Kidney epithelial cell (primary cell): Measurements from ENCODE around the gene ABHD2. TPM values are rescaled to one million over a fixed set of nuclear protein-coding genes. Genes with fewer than 3 reads are reported as not detected.
A peak's percentile ranks its signal among the peaks of the same experiment; 100 is the strongest.

Source experiments
- DNase-seq: peaks from one replicate; pipeline ENCODE4 v3.0.0-alpha.2; 2010; ENCODE audit warnings: low read depth
- H3K27me3 ChIP-seq: 2 replicates; pipeline ENCODE4 v1.6.0; 2011; ENCODE audit warnings: low read length; ENCODE audit not compliant: control insufficient read depth, insufficient read depth
- H3K36me3 ChIP-seq: 2 replicates; pipeline ENCODE4 v1.5.1; 2011; ENCODE audit warnings: low read length; ENCODE audit not compliant: control insufficient read depth, insufficient read depth
- H3K4me3 ChIP-seq: 2 replicates; pipeline ENCODE4 v1.5.1; 2011; ENCODE audit warnings: low read depth, mild to moderate bottlenecking, control low read depth, low read length
- total RNA-seq: library from RNA; depleted of rRNA; stranded (reverse); fragments of >200 nt; gene quantifications from 2 replicates; pipeline ENCODE4 v1.2.3, GENCODE V29; 2015
- TF ChIP-seq, protein P1 (sequence below): IDR thresholded peaks from 2 replicates; pipeline ENCODE4 v1.5.1; 2011; ENCODE audit warnings: mild to moderate bottlenecking, moderate library complexity, low read length, control low read depth, inconsistent platforms; ENCODE audit not compliant: insufficient read depth, poor library complexity, severe bottlenecking

Gene ABHD2
- total RNA-seq, 1 donor from 2014 or later = 39.7 TPM

DNA sequence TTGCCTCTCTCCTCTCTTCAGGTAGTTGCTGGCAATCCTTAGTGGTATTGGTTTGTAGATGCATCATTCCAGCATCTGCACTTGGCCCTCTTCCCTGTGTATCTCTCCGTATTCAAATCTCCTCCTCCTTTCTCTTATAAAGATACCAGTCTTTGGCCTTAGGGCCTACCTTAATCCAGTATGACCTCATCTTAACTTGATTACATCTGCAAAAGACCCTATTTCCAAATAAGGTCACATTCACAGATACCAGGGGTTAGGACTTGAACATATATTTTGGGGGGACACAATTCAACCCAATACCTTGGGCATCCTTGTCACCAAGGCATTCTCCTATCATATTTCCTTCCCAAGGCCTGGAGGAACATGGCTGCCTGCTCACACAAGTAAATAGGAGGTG lies 22.0 kb upstream of the ABHD2 start:
- Histone ChIP-seq H3K27me3 (no peaks in the 10 kb centered on the region), H3K36me3 (no peaks in the 10 kb centered on the region), H3K4me3 (no peak overlapping the region)
- no peak for DNase-seq
- TF ChIP-seq, protein P1, sequence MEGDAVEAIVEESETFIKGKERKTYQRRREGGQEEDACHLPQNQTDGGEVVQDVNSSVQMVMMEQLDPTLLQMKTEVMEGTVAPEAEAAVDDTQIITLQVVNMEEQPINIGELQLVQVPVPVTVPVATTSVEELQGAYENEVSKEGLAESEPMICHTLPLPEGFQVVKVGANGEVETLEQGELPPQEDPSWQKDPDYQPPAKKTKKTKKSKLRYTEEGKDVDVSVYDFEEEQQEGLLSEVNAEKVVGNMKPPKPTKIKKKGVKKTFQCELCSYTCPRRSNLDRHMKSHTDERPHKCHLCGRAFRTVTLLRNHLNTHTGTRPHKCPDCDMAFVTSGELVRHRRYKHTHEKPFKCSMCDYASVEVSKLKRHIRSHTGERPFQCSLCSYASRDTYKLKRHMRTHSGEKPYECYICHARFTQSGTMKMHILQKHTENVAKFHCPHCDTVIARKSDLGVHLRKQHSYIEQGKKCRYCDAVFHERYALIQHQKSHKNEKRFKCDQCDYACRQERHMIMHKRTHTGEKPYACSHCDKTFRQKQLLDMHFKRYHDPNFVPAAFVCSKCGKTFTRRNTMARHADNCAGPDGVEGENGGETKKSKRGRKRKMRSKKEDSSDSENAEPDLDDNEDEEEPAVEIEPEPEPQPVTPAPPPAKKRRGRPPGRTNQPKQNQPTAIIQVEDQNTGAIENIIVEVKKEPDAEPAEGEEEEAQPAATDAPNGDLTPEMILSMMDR = no peak

DNA sequence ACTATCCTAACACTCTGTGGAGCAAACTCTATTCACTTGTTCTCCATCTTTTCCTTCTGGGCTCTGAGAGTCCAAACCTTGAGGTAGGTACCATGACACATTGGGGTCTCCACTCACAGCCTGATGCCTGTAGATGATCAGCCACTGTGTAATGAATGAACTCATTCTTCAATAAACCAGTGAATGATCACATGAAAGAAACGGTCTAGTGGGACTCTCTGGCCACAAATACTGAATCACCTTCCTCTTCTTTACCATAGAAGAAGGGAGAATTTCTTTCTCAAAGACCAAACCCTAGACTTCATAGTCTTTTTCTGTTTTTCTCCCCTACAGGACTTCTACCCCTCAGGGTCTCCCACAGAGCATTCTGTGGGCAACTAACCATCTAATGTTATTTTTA lies 20.5 kb upstream of the ABHD2 start:
- no peak for DNase-seq
- Histone ChIP-seq H3K36me3 (no peaks in the 10 kb centered on the region), H3K4me3 (no peak overlapping the region), H3K27me3 (no peaks in the 10 kb centered on the region)
- TF ChIP-seq, protein P1 = no peak

DNA sequence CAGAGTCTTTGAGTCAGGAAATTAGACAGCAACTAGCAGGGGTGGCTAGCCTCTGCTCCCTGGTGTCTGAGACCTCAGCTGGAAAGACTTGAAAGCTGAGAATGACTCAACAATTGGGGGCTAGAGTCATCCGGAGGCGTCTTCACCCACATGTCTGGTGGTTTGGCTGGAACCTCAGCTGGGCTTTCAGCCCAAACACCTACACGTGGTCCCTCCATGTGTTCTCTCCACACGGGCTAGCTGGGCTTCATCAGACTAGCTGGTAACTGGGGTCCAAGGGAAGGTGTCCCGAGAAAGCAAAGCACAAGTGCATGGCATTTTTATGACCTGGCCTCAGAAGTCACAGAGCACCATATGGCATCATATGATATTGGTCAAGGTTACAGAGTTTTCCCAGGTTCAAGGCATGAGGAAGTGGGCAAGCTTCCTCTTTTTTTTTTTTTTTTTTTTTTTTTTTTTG lies 19.9 kb upstream of the ABHD2 start:
- TF ChIP-seq, protein P1 = no peak
- Histone ChIP-seq H3K27me3 (no peaks in the 10 kb centered on the region), H3K36me3 (no peaks in the 10 kb centered on the region), H3K4me3 (no peak overlapping the region)
- DNase-seq = peak; percentile 73

DNA sequence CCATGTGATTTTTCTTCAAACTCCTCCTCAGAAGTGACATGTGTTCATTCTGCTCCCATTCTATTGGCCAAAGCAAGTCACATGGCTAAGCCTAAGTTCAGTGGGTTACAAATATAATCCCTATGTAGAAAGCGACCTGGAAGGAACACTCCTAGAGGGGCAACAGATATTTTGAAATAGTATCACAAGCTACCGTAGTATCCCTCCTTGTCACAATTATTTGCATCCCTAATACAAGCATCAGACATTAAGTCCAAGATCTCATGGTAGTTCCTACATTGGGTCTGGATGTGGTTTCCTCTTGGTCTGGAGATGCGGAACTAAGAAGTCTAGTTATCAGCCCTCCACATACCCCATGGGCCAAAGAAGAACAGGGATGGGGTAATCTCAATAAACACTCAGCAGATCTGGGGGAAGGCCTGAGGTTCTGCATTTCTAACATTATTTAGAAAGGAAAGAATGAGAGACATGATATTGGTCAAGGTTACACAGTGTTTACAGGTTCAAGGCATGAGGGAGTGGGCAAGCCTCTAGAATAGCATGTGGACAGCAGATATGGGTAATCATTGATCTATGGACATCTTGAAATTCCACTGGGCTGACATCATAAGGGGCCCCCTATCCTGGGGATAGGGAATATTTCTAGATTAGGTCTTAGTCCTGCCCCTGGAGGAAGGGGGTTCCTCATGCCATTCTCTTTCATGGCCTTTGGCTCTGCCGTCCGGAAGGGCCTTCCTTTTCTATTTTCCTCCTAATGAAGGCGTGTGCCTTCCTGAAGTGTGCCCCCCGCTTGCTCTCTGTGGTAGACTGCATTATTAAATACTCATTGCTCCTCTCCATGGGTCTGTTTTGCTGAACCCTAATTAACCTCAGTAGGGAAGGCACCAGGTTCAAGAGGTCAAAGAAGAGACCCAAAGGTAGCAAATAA lies 17.8 kb upstream of the ABHD2 start:
- TF ChIP-seq, protein P1 = no peak
- no peaks in the 10 kb centered on the region for H3K36me3 ChIP-seq
- H3K27me3 ChIP-seq = no peaks in the 10 kb centered on the region
- no peak for DNase-seq
- no peak overlapping the region for H3K4me3 ChIP-seq

DNA sequence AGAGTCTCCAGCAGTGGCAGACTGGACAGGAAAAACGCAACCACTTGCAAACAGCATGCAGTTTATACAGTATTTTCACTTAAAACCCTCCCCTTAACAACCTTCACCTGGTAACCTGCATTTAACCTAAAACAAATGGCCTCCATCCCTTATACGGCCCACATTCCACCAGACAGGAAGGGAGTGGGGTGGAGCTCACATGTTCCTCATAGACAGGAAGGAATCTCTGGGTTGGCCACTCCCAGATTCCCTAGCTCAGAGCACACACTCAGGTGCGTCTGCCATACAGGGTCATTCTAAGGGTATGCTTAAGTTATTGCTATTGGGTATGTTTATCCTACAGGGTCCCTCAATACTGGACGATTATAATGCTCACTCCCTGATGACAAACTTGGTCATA lies 16.8 kb upstream of the ABHD2 start:
- no peaks in the 10 kb centered on the region for H3K27me3 ChIP-seq

More for the DNA sequence above, 16.8 kb upstream of the ABHD2 start:
- TF ChIP-seq, protein P1 = no peak
- no peak for DNase-seq
- Histone ChIP-seq H3K36me3 (no peaks in the 10 kb centered on the region), H3K4me3 (no peak overlapping the region)
